KOPT-K1 (cell line): ENCODE measurements around the gene LRRFIP1.

ENCODE experiments used
- H3K27ac ChIP-seq: fragments of 200-600 bp; sonication (generic); 2 replicates; pipeline ENCODE4 v1.5.1; 2016; ENCODE audit warnings: antibody characterized with exemption, mild to moderate bottlenecking, low read depth, low read length; ENCODE audit not compliant: poor library complexity, severe bottlenecking
- H3K36me3 ChIP-seq: fragments of 200-600 bp; sonication (generic); 2 replicates; pipeline ENCODE4 v1.5.1; 2017; ENCODE audit warnings: antibody characterized with exemption, mild to moderate bottlenecking, low read length, moderate library complexity; ENCODE audit not compliant: insufficient read depth
- H3K9me3 ChIP-seq: fragments of 200-600 bp; sonication (generic); 2 replicates; pipeline ENCODE4 v1.5.1; 2017; ENCODE audit warnings: antibody characterized with exemption, low read length, mild to moderate bottlenecking; ENCODE audit not compliant: insufficient read depth, poor library complexity, severe bottlenecking

Gene LRRFIP1

GRCh38 chr2:237798236-237799059 is 171.1 kb downstream of the LRRFIP1 start, which contains the start of gene RBM44:
Gene RBM44, plus strand, starts transcription at chr2:237798779. Its CDS starts 14,831 bp downstream, at chr2:237813610.
- Histone ChIP-seq H3K27ac (no peak within 1 kb of the TSS), H3K36me3 (no peaks in the 10 kb centered on the region), H3K9me3 (peaks cover 13% of the 10 kb centered on the region)

- Histone ChIP-seq H3K36me3 (no peaks in the 10 kb centered on the region), H3K27ac (no peak overlapping the region), H3K9me3 (peaks cover 13% of the 10 kb centered on the region)
These were observed 171.7 kb downstream of the LRRFIP1 start for GRCh38 chr2:237799060-237799428.

GRCh38 chr2:237801466-237801865 is 174.1 kb downstream of the LRRFIP1 start:
- Histone ChIP-seq H3K36me3 (no peaks in the 10 kb centered on the region), H3K27ac (no peak overlapping the region), H3K9me3 (peaks cover 13% of the 10 kb centered on the region)

- Histone ChIP-seq H3K27ac (no peak overlapping the region), H3K9me3 (no peaks in the 10 kb centered on the region), H3K36me3 (no peaks in the 10 kb centered on the region)
These were observed 178.9 kb downstream of the LRRFIP1 start for GRCh38 chr2:237806334-237806733.

- H3K9me3 ChIP-seq = no peaks in the 10 kb centered on the region
- no peak overlapping the region for H3K27ac ChIP-seq
- H3K36me3 ChIP-seq = no peaks in the 10 kb centered on the region
These were observed 188.2 kb downstream of the LRRFIP1 start for GRCh38 chr2:237815637-237816036.

GRCh38 chr2:237816531-237816930 is 189.1 kb downstream of the LRRFIP1 start:
- no peaks in the 10 kb centered on the region for H3K9me3 ChIP-seq
- no peaks in the 10 kb centered on the region for H3K36me3 ChIP-seq
- H3K27ac ChIP-seq = no peak overlapping the region

GRCh38 chr2:237818066-237818473 is 190.7 kb downstream of the LRRFIP1 start:
- H3K36me3 ChIP-seq = no peaks in the 10 kb centered on the region
- H3K27ac ChIP-seq = no peak overlapping the region
- no peaks in the 10 kb centered on the region for H3K9me3 ChIP-seq

- Histone ChIP-seq H3K36me3 (no peaks in the 10 kb centered on the region), H3K27ac (no peak overlapping the region), H3K9me3 (no peaks in the 10 kb centered on the region)
These were observed 191.8 kb downstream of the LRRFIP1 start for GRCh38 chr2:237819231-237819630.

GRCh38 chr2:237820421-237820820 is 193.0 kb downstream of the LRRFIP1 start:
- Histone ChIP-seq H3K9me3 (no peaks in the 10 kb centered on the region), H3K27ac (no peak overlapping the region), H3K36me3 (no peaks in the 10 kb centered on the region)

GRCh38 chr2:237823544-237823943 is 196.2 kb downstream of the LRRFIP1 start:
- no peak overlapping the region for H3K27ac ChIP-seq
- no peaks in the 10 kb centered on the region for H3K9me3 ChIP-seq
- no peaks in the 10 kb centered on the region for H3K36me3 ChIP-seq

- Histone ChIP-seq H3K9me3 (no peaks in the 10 kb centered on the region), H3K27ac (no peak overlapping the region), H3K36me3 (no peaks in the 10 kb centered on the region)
These were observed 196.7 kb downstream of the LRRFIP1 start for GRCh38 chr2:237824085-237824484.

GRCh38 chr2:237827421-237827987 is 200.1 kb downstream of the LRRFIP1 start:
- Histone ChIP-seq H3K36me3 (no peaks in the 10 kb centered on the region), H3K9me3 (no peaks in the 10 kb centered on the region), H3K27ac (no peak overlapping the region)
